ENCODE data around the gene SELENBP1.
"Not testable (repeated sequence)": the region's sequence is repeated elsewhere in the genome, so short reads cannot be mapped to it uniquely, and the experiment has no call there.

Gene SELENBP1

GRCh38 chr1:151377150-151377884 is 4.8 kb upstream of the SELENBP1 start:
- DNase-seq (ENCODE audit: low read depth in 2 of 2) = no peak

DNA sequence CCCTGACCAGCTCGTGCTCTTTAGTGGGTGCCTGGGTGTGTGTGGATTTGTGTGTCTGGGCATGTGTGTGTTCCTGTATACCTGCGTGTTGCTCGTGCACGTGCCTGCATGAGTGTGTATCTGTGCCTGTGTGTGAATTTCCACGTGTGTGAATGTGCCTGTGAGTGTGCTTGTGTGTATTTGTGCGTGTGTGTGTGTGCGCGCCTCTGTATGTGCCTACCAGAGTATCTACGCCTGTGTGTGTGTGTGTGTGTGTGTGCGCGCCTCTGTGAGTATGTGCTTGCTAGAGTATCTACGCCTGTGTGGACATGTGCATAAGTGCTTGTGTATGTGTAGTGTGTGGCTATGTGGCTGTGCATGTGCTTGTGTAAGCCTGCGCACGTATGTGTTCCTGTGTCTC is 691 bp upstream of the SELENBP1 start:
- DNase-seq (ENCODE audit: low read depth in 2 of 2) = no peak

GRCh38 chr1:151371370-151372057 is 991 bp downstream of the SELENBP1 start:
- DNase-seq (ENCODE audit: low read depth in 2 of 2) = no peak

DNA sequence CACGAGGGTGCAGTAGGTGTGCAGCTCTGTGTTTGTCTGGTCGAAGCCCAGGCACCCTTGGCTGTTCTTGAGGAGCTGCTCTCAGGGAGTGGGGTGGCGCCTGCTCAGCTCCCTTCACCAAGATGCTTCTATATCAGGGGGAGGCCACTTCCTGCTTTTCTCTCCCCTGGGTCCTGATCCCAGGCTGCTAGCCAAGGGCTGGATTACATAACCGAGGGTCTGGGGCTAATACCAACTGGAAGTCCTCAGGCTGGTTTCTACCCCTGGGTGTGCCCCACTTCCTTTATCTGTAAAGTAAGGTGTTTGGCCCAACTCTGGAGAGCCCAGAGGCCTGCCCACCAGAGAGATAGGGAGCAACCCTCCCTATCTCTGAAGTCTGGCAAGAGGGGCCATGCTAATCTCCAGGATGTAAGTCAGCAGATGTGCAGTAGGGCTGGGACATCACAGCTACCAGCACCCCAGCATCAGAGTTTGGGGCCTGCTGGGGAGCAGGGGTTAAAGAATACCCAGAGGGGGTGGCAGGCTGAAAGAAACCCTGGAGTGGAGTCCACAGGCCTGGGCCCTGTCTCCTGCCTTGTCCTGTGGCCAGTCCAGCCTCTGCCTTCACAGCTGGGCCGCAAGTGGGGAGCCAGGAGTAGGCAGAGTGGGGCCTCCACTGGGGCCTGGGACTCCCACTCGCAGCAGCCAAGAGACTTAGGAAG is 2.1 kb downstream of the SELENBP1 start:
- no peak for DNase-seq (ENCODE audit: low read depth in 2 of 2)

DNA sequence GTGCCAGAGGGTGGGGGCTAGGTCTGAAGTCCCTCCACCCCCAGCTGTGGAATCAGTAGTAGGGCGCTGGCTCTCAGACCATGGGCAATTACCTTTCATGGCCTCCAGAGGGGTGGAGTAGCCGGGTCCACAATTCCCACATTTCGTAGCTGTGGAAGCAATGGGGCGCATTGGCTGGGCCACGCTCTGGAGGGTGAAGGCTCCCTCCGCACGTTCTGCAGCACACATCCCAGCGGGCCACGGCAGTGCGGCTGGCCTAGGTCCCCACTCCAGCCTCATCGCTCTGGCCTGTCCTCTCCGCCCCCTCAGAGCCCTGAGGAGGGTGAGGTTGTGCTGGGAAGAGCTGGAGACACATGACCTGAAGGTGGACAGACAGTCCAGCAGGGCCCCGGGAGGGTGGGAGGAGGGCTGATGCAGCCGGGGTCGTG is 2.9 kb downstream of the SELENBP1 start:
- no peak for DNase-seq (ENCODE audit: low read depth in 2 of 2)

DNA sequence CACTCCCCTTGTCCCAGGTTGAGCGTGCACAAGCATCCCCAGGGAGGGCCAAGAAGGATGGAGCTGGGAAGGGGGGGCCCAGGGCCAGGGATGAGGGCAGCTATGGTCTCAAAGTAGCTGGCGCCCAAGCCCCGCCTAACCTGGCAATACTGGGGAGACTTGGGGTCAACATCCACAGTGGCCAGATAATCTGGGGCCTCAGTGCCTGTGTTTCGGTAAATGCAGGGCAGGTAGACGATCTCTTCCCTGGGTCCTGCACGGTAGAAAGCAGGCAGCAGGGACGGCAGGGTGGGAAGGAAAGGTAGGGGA is 3.2 kb downstream of the SELENBP1 start:
- no peak for DNase-seq (ENCODE audit: low read depth in 2 of 2)

DNA sequence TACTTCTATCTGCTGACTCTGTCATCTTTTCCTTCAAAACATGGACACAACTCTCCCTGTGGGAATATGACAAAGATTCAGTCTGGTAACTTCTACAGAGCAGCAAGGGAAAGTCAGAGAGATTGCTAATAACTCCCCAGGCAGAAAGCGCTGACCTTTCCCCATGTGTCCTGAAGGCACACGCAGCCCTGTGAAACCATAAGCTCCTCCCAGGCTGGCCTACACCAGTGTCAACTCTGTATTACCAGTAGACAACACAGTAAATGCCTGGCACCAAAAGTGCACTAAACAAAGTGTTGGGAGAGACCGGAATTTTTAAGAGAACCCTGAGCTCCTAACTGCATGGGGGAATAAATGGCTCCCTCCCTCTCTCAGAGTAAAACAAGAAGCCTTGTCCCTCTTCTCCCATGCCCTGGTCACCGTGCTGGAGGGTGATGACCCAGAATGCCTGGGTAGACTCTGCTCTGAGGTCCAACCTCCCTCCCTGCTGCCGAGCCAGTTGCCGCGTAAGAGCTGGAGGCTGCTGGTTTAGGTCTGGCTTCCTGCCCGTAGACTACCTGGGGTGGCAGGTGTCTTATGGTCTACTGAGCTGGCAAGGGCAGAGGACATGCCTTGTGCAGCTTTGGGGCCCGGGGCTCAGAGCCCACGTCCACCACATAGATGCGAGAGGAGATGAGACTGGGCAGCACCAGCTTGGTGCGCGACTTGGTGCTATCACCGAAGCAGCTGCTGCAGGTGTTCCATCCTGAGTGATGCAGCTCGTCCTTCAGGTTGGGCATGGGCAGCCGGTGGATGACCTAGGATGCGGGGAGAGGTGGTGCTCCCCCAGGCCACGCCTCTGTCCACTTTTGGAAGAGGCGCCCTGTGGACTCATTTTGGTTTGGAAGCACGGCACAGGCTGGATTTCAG is 3.9 kb downstream of the SELENBP1 start:
- DNase-seq (ENCODE audit: low read depth in 2 of 2) = no peak

- no peak for DNase-seq (ENCODE audit: low read depth in 2 of 2)
Measured at GRCh38 chr1:151367658-151368392, 4.7 kb downstream of the SELENBP1 start.

- no peak for DNase-seq (ENCODE audit: low read depth in 2 of 2)
Measured at GRCh38 chr1:151364996-151365395, 7.5 kb downstream of the SELENBP1 start.

- no peak for DNase-seq (ENCODE audit: low read depth in 2 of 2)
Measured at GRCh38 chr1:151362308-151363155, 10.0 kb downstream of the SELENBP1 start.

DNA sequence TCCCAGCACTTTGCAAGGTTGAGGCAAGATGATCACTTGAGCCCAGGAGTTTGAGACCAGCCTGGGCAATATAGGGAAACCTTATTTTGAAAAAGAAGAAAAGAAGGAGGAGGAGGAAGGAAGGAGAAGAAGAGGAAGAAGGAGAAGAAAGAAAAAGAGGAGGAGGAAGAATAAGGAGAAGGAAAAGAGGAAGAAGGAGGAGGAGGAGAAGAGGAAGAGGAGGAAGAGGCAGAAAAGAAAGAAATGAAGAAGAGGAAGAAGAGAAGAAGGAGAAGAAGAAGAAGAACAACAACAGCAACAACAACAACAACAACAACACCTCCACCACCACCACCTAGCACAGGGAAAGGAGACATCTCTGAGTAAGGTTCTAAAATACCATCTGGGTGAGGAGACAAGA is 10.6 kb downstream of the SELENBP1 start:
- no peak for DNase-seq (ENCODE audit: low read depth in 2 of 2)

DNA sequence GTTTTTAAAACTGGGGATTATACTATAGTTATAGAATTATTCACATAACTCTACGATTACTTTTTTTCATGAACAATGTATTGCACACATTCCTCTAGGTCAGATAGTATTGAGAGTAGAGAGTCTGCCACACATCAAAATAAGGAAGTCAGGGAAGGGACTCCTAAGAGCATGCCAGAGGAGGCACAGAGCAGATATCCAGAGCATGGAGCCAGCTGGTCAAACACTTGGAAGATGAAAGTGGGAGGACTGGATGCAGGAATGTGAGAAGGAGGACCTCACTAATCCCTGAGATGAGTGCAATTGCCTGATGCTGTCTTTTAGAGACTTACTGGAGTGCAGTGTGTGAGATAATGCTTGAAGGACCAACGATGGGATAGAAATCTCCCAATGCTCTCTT is 15.8 kb downstream of the SELENBP1 start:
- no peak for DNase-seq (ENCODE audit: low read depth in 2 of 2)

- no peak for DNase-seq (ENCODE audit: low read depth in 2 of 2)
Measured at GRCh38 chr1:151352021-151352718, 20.3 kb downstream of the SELENBP1 start.

DNA sequence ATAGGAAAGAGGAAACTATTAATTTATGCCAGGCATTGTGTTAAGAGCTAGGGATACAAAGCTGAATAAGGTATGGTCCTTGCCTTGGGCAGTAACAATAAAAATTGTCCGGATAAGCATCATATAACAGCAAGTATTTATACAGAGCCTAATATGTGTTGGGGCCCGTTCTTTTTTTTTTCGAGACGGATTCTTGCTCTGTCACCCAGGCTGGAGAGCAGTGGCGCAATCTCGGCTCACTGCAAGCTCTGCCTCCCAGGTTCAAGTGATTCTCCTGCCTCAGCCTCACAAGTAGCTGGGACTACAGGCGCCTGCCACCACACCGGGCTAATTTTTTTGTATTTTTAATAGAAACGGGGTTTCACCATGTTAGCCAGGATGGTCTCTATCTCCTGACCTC is 22.2 kb downstream of the SELENBP1 start:
- not testable (repeated sequence) for DNase-seq (ENCODE audit: low read depth in 2 of 2)

- no peak for DNase-seq (ENCODE audit: low read depth in 2 of 2)
Measured at GRCh38 chr1:151347523-151348246, 24.8 kb downstream of the SELENBP1 start.

DNA sequence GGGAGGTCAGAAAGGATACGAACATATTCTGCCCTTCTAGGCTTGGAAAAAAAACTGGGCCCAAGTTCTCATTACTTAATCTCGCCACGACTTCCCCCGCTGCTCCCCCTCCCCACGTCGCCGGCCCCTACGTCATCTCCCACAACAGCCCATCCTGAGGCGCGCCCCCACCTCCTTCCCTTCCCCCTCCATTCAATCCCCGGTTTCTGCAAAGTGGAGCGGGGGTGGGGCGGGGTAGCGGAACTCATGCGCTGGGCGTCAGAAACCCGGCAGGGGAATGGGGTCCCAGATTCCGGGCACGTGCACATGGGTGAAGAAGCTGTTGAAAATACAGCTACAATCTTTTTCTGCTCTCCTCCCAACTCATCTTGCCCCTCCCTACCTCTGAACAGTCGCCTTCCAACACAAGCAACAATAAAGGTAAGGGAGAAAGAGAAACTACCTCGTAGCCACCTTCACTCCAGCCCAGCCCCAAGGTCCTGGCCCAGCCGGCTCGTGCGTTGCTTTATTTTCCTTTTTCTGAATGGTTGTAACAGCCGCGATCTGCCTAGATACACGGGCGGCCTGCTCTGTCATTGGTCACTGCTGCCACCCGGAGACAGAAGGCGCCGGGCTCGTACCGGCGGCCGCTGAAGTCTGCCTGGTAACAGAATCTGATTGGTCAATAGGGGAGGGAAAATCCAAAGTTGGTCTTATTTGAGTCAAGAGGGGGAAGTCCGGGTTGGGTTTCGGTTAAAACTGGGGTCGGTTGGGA is 25.6 kb downstream of the SELENBP1 start, which contains the start of gene RFX5:
RFX5 (minus strand) TSS at position 484 of the 754 bp plus-strand sequence. CDS start 932 bp downstream, outside the sequence.
- DNase-seq (ENCODE audit: low read depth in 2 of 2) = peak; percentile 87

DNA sequence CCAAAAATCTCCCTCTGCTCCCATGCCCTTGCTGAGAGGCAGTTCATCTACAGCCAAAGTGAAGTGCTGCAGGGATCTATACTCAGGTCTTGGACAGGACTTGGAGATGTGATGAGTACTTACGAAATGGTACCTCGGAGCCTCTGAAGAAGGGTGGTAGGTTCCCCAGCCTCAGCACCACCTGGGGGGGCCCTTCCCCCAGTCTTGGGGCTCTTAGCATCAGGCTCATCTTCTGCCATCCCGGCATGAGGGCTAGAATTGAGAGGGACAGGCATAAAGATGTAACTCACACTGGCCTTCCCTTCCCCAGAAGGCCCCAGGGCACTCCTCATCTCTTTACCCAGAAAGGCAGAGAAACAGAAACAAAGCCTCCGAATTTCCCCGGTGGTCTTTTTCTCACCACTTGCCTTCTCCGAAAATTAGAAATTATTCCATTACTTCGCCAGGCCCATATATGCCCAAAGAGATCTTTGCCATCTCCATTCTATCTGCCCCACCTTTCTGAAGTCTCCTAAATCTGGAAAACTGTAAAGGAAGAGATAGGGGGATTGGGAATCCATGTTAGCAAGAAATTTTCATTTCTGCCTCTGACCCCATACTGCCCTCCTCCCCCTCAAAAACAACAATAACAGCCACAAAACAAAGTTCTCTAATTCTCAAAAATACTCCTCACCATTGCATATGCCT is 26.3 kb downstream of the SELENBP1 start:
- no peak for DNase-seq (ENCODE audit: low read depth in 2 of 2)

Measured in stimulated activated CD4-positive, alpha-beta T cell treated with anti-CD3 and anti-CD28 coated beads, Interleukin-12 subunit alpha, Interleukin-12 subunit beta, amount 100 ng/mL, for 24 hours (primary cell).